ENCODE measurements around the gene TMEM120A.

DNA sequence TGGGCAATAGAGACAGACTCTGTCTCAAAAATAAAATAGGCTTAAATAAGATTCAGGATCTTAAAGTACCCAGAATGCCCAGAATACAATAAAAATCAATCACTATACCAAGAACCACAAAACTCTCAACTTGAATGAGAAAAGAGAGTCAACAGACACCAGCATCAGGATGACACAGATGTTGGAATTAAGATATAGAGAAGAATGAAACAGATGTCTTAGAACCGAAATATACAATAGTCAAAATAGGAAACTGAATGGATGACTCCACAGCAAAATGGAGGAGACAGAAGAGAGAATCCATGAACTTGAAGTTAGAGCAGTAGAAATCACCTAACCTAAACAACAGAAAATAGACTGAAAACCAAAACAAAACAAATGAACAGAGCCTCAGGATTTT is 49.9 kb downstream of the TMEM120A start:
- TF ChIP-seq CTCF (IDR thresholded peaks at IDR 0.05): no peak
- no peak for TF ChIP-seq EP300 (IDR thresholded peaks at IDR 0.05; ENCODE audit: low read depth)
- no peak for TF ChIP-seq POLR2AphosphoS5 (IDR thresholded peaks at IDR 0.05)
